NCI-H510A treated with DMSO at 0.1 percent for 48 hours (cell line): ENCODE measurements around the gene IRS2.

Source experiments
- DNase-seq: peaks from one replicate; lab custom pipeline; 2025; lab: John Stamatoyannopoulos, UW

The IRS2 gene

GRCh38 chr13:109781384-109782065 lies 4.9 kb downstream of the IRS2 start:
- peak; percentile 44 for DNase-seq

- DNase-seq, result no peak
Measured at GRCh38 chr13:109780845-109781383, 5.5 kb downstream of the IRS2 start.

- DNase-seq, result no peak
Measured at GRCh38 chr13:109779876-109780510, 6.4 kb downstream of the IRS2 start.

- DNase-seq, result peak; percentile 24
Measured at GRCh38 chr13:109779074-109779473, 7.3 kb downstream of the IRS2 start.

GRCh38 chr13:109778102-109778542 lies 8.3 kb downstream of the IRS2 start:
- DNase-seq, result peak; percentile 39

GRCh38 chr13:109776575-109776974 lies 9.8 kb downstream of the IRS2 start:
- no peak for DNase-seq

- DNase-seq, result no peak
Measured at GRCh38 chr13:109773786-109774185, 12.6 kb downstream of the IRS2 start.

- no peak for DNase-seq
Measured at GRCh38 chr13:109773276-109773675, 13.1 kb downstream of the IRS2 start.

GRCh38 chr13:109771926-109772325 lies 14.5 kb downstream of the IRS2 start:
- no peak for DNase-seq

GRCh38 chr13:109770436-109770835 lies 15.9 kb downstream of the IRS2 start:
- no peak for DNase-seq

GRCh38 chr13:109769921-109770320 lies 16.5 kb downstream of the IRS2 start:
- DNase-seq, result no peak

- no peak for DNase-seq
Measured at GRCh38 chr13:109769275-109769674, 17.1 kb downstream of the IRS2 start.

GRCh38 chr13:109768616-109769015 lies 17.8 kb downstream of the IRS2 start:
- no peak for DNase-seq

- DNase-seq, result no peak
Measured at GRCh38 chr13:109768176-109768575, 18.2 kb downstream of the IRS2 start.

GRCh38 chr13:109767023-109767422 lies 19.4 kb downstream of the IRS2 start:
- DNase-seq, result no peak

GRCh38 chr13:109764470-109765291 lies 21.7 kb downstream of the IRS2 start:
- DNase-seq, result peak; percentile 23

GRCh38 chr13:109764045-109764444 lies 22.3 kb downstream of the IRS2 start:
- no peak for DNase-seq

- DNase-seq, result no peak
Measured at GRCh38 chr13:109762791-109763190, 23.6 kb downstream of the IRS2 start.

- DNase-seq, result no peak
Measured at GRCh38 chr13:109761695-109762094, 24.7 kb downstream of the IRS2 start.

- no peak for DNase-seq
Measured at GRCh38 chr13:109760951-109761350, 25.4 kb downstream of the IRS2 start.

- no peak for DNase-seq
Measured at GRCh38 chr13:109760402-109760801, 26.0 kb downstream of the IRS2 start.

GRCh38 chr13:109759609-109760008 lies 26.8 kb downstream of the IRS2 start:
- no peak for DNase-seq
